ENCODE measurements around the gene ZNF672.
"Not testable (repeated sequence)": the region's sequence is repeated elsewhere in the genome, so short reads cannot be mapped to it uniquely, and the experiment has no call there.

The ZNF672 gene

DNA sequence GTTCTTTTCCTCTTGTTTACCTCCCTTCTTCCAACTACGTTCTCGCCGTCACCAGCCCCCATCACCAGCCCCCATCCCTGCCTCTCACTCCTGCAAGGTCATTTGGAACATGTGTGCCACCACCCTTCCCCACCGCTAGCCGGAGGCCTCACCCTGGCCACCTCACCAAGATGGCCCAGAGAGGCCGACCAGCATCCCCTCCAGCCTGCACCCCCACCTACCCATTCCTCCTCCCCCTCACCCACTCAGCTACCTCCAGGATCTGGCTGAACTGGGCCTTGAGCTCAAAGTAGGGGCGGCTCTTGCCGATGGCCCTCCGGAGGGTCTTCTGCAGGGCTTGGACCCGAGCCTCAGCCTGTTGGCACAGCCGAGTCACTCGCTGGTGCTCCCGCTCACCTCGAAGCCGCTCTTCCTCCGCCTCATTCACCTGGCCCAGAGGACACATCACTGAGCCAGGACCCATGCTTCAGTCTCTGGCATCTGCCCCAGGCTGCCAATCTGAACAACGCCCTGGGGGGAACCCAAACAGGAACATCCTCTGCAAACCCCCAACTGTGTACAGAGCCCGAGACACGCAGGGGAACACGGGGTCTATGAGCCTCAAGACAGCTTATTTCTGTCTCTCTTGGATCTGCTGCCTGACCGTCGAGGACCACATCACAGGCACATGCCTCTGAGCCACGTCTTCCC is 25.1 kb upstream of the ZNF672 start:
- DNase-seq (ENCODE audit: low read depth in 2 of 2): no peak

- DNase-seq (ENCODE audit: low read depth in 2 of 2): no peak
Measured at GRCh38 chr1:248813546-248813945, 24.5 kb upstream of the ZNF672 start.

DNA sequence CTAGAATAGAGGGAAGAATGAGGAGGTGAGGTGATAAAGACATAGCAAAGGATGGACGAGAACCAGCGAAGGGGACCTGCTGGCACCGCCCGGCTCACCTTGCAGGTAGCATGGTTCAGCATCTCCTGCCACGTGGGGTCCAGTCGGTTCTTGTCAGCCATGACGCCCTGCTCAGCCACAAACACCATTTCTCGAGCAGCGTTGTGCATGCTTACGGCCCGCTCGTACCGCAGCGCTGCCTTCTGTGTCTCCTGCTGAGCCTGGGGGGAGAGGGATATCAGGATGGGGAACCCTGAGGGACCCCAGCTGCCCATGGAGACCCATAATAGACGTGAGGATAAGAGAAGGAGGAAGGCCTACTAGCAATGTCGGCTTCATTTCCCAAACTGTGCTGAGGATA is 23.7 kb upstream of the ZNF672 start:
- no peak for DNase-seq (ENCODE audit: low read depth in 2 of 2)

DNA sequence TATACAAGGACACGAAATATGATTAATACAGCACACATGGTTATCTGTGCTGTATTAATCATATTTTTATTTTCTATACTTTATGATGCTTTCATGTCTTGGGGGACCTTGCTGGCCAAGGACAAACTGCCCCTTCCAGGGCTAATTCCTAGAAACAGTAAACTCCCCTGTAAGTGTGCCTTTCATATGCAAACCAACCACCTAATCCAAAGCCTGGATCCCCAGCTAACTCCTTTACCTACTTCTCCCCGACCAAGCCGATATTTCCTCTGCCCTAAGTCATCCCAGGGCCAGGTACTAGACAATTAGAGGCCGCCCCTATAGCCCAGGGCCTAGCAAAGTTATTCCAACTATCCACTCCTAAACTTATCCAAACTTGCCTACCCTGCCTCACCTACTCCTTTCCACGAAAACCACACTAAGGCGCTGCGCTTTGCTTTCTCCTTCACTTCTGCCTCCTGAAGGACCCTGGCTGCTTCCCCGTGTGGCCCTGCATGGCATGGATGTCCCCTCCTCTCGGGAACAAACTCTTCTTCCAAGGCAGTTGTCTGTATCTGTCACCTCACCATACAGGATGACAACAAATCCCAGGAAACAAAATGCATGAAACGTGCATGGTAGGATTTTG is 22.5 kb upstream of the ZNF672 start:
- no peak for DNase-seq (ENCODE audit: low read depth in 2 of 2)

- no peak for DNase-seq (ENCODE audit: low read depth in 2 of 2)
Measured at GRCh38 chr1:248816042-248816851, 21.8 kb upstream of the ZNF672 start.

DNA sequence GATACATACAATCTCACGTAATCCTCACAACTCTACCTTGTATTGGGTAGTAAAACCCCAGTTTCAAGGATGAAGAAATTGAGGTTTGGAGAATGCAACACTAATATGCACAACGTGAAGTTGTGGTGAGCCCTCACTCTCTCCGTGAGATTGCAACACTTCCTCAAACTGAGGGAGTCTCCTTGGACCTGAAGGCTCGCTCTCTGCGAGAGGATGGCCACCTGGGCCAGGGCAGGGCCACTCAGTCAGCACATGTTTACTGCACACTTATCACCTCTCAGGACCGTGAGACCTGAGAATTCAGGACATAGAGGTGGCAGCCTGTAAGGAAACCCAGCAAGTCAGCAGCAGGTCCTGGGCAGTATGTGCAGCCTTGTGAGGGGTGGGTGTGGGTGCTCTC is 21.0 kb upstream of the ZNF672 start:
- DNase-seq (ENCODE audit: low read depth in 2 of 2): no peak

DNA sequence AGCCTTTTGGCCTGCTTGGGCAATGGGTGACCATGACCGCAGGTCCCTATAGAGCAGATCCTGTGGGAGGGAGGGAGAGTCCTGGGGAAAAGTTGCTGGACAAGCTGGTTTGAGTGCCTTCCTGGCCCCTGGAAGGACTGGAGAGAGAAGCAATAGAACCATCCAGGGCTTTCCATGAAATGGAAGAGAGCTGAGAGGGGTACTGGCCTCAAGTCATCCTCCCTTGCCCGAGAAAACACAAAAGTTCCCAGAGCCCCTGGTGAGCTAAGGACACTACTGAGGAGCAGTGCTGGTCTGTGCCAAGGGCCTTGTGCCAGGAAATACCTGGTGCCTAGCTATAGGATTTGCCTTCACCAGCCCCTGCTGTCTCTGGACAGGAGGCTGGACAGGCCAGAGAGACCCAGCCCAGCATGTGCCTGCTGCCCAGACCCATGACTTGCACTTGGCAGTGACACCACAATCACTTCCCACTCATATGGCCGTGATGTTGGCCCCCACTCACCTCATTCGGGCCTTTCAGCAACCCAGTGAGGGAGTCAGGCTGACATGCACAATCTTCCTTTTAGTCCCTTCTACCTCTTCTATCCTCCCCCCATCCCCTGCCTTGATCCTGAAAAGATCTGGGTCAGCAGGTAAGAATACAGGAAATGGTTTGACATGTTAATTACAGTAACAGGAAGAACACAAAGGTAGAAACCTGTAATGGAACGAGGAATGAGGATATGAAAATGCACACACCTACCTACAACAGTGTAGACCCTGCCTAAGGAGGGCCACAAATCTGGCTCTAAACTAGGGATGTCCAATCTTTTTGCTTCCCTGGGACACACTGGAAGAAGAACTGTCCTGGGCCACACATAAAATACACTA is 19.3 kb upstream of the ZNF672 start:
- DNase-seq (ENCODE audit: low read depth in 2 of 2): no peak

GRCh38 chr1:248820041-248820585 is 17.9 kb upstream of the ZNF672 start:
- no peak for DNase-seq (ENCODE audit: low read depth in 2 of 2)

GRCh38 chr1:248821101-248821500 is 16.9 kb upstream of the ZNF672 start:
- DNase-seq (ENCODE audit: low read depth in 2 of 2): no peak

DNA sequence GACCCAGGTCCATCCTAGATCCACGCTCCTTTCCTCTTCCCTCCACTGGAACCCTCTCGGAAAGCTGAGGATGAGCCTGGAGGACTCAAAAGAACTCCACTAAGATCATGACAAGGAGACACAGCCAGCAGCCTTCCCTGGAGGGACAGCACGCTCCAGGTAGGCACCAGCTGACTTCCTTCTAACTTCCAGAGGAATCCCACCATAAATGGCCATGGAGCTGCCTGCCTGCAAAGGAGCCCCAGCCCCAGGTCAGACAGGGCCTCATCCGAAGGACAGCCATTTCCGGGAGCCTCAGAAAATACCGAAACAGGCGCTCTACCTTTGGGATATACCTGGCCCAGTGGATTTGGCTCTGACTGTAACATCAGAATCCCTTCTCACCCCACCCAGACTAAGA is 16.4 kb upstream of the ZNF672 start:
- DNase-seq (ENCODE audit: low read depth in 2 of 2): no peak

DNA sequence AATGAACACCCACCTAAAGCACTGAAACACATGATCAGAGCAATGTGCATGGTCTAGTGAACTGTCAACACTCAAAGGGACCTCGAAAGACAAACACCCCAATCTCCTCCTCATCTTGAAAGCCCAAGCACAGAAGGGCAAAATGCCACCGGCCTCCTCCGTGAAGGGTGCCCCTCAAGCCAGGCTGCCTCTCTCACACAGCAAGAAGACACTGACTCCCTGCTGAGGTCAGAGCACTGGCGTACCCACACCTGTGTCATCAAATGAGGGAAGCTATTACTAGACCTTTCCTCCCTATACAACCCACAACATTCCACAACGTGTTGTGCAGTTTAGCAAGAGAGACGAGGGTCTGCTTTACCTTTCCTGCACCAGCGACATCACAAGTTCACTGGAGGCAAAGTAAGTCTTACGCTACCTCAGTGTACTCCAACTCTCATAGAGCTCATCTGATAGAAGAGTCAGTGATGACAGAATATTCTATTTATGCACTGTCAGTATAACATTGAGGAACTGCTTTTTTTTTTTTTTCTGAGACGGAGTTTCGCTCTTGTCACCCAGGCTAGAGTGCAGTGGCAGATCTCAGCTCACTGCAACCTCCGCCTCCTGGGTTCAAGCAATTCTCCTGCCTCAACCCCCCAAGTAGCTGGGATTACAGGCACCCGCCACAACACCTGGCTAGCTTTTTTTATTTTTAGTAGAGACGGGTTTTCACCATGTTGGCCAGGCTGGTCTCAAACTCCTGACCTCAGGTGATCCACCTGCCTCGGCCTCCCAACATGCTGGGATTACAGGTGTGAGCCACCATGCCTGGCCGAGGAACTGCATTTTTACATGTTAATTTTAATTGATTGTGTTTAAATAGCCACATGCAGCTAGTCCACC is 15.6 kb upstream of the ZNF672 start:
- DNase-seq (ENCODE audit: low read depth in 2 of 2): no peak

- no peak for DNase-seq (ENCODE audit: low read depth in 2 of 2)
Measured at GRCh38 chr1:248823517-248824001, 14.5 kb upstream of the ZNF672 start.

DNA sequence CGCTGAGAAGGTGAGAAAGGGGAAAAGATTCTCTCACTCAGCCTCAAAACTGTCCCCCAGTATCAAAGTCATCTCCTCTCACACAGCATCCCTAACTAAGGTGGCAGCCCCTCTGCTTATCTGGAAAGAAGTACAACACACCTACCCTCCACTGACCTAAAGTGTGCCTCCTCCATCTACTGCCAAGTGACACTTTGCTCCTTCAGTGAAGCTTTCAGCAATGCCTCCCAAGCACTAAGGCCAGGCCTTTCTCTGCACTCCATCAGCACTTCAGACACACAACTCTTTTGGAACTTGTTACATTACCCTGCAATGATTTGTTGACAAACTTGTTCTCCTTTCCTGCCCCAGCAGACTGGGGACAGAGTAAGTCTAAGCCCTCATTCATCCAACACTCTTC is 13.7 kb upstream of the ZNF672 start:
- no peak for DNase-seq (ENCODE audit: low read depth in 2 of 2)

GRCh38 chr1:248824701-248825100 is 13.3 kb upstream of the ZNF672 start:
- no peak for DNase-seq (ENCODE audit: low read depth in 2 of 2)

DNA sequence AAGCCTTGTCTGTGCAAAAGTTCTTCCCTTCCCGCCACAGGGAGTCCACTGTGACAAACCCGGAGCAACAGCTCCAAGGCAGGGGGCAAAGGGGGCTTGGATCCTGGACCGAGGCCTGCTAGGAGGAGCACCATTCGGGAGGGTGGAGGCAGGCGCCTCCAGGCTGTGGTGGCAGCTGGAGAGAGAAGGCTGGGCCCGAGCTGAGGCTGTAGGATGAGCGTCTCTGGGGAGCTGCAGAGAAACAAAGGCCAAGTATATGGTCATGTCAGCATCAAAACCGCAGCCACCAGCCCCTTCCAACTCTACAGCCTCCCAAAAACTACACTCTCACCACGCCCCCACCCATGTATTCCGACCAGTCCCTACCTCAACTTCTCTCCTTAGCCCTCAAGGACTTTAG is 12.9 kb upstream of the ZNF672 start:
- no peak for DNase-seq (ENCODE audit: low read depth in 2 of 2)

- no peak for DNase-seq (ENCODE audit: low read depth in 2 of 2)
Measured at GRCh38 chr1:248825573-248825908, 12.5 kb upstream of the ZNF672 start.

GRCh38 chr1:248825909-248826760 is 11.9 kb upstream of the ZNF672 start, which contains the start of gene SH3BP5L:
SH3BP5L (minus strand) TSS chr1:248825915; CDS start chr1:248824935, 980 bp downstream.
- peak; percentile 80 to 84 for DNase-seq (ENCODE audit: low read depth in 2 of 2)

GRCh38 chr1:248828845-248829244 is 9.2 kb upstream of the ZNF672 start:
- DNase-seq (ENCODE audit: low read depth in 2 of 2): no peak

DNA sequence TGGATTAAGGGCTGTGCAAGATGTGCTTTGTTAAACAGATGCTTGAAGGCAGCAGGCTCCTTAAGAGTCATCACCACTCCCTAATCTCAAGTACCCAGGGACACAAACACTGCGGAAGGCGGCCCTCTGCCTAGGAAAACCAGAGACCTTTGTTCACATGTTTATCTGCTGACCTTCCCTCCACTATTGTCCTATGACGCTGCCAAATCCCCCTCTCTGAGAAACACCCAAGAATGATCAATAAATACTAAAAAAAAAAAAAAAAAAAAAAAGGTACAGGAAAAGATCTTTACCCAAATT is 7.4 kb upstream of the ZNF672 start:
- DNase-seq (ENCODE audit: low read depth in 2 of 2): not testable (repeated sequence)

DNA sequence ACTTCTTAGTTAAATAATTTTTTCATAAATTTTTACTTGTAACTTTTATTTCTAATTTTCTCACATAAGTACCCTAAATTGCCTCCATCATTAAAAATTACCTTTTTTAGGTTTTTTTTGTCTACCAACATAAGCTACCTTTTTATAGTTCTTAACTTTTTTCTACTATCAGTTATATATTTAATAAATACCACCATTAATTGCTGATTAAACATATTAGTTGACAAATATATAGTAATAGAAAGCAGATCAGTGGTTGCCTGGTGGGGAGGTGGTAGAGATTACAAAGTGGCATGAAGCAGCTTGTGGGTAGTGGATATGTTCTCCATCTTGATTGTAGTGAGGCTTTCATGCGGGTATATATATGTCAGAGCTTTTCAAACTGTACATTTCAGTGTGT is 6.2 kb upstream of the ZNF672 start:
- no peak for DNase-seq (ENCODE audit: low read depth in 2 of 2)
